ENCODE data around the gene DCXR. TPM values are rescaled to one million over a fixed set of nuclear protein-coding genes. Genes with fewer than 3 reads are reported as not detected.

Gene DCXR
- total and polyA plus RNA-seq, 2 of the 13 experiments (the other 11 are each of a cell fraction or from before 2014, with no cell fraction given), result 287 to 311 TPM

DNA sequence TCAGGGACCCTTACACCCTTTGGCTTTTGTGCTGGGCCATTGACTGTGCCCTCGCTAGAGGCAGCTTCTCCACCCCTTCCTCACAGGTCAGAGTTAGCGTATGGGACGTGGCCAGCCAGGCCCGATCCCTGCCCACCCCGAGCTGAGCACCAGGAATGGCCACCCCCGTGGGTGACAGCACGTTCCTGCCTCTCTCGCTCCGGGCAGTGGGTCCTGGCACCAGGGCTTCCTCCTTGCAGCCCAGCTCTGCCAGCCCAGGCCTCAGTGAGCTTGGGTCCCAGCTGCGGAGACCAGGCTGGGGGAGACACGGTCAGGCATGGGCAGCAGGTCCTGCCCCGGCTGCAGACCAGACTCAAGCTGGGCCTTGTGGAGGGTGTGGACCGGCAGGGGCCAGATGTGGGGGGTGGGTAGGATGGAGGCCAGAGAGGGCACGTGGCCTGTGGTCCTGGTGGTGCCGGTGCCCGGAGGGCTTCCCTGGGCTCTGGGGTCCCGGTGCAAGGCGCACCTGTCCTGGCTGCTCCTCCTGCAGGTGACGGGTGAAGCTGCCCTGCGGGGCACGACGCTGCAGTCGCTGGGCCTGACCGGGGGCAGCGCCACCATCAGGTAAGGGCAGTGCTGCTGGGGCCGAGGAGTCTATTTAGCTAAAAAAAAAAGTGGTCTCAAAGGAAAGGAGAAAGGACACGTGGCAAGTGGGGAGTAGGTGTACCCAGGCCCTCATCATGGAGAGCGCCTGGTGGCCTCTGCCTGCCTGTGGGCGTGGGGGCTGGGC lies 41.9 kb downstream of the DCXR start (continued):
- no peak; the same call in 1 of the 2 replicates for TF ChIP-seq FOSL2 (CRISPR knock-in tag; IDR thresholded peaks at IDR 0.05)
- TF ChIP-seq, protein P1, sequence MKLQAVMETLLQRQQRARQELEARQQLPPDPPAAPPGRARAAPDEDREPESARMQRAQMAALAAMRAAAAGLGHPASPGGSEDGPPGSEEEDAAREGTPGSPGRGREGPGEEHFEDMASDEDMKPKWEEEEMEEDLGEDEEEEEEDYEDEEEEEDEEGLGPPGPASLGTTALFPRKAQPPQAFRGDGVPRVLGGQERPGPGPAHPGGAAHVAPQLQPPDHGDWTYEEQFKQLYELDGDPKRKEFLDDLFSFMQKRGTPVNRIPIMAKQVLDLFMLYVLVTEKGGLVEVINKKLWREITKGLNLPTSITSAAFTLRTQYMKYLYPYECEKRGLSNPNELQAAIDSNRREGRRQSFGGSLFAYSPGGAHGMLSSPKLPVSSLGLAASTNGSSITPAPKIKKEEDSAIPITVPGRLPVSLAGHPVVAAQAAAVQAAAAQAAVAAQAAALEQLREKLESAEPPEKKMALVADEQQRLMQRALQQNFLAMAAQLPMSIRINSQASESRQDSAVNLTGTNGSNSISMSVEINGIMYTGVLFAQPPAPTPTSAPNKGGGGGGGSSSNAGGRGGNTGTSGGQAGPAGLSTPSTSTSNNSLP (IDR thresholded peaks at IDR 0.05; ENCODE audit: low read depth, low read length), result no peak
- peak; percentile 59 for TF ChIP-seq HIVEP1 (CRISPR knock-in tag; IDR thresholded peaks at IDR 0.05)
- TF ChIP-seq, protein P2, sequence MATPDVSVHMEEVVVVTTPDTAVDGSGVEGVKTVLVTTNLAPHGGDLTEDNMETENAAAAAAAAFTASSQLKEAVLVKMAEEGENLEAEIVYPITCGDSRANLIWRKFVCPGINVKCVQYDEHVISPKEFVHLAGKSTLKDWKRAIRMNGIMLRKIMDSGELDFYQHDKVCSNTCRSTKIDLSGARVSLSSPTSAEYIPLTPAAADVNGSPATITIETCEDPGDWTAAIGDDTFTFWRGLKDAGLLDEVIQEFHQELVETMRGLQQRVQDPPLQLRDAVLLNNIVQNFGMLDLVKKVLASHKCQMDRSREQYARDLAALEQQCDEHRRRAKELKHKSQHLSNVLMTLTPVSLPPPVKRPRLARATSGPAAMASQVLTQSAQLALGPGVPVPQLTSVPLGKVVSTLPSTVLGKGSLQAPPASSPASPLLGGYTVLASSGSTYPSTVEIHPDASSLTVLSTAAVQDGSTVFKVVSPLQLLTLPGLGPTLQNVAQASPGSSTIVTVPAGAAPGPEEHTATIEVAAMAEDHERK (CRISPR knock-in tag; IDR thresholded peaks at IDR 0.05; ENCODE audit: low read depth), result peak; percentile 26; the same call in 1 of the 2 replicates
- TF ChIP-seq NFATC3 (CRISPR knock-in tag; IDR thresholded peaks at IDR 0.05), result peak; percentile 94; the same call in 1 of the 2 replicates
- TF ChIP-seq NR2F2 (IDR thresholded peaks at IDR 0.05; ENCODE audit: borderline replicate concordance, low read depth), result no peak
- 0 out of 2 replicates have a peak, but pooled peaks have one; percentile 43 for TF ChIP-seq ZBTB3 (CRISPR knock-in tag; IDR thresholded peaks at IDR 0.05; ENCODE audit: borderline replicate concordance, low read depth)
- peak; percentile 81 for TF ChIP-seq MYC (CRISPR knock-in tag; IDR thresholded peaks at IDR 0.05; ENCODE audit: borderline replicate concordance)
- no peak for TF ChIP-seq SP2 (CRISPR knock-in tag; IDR thresholded peaks at IDR 0.05)
- peak; percentile 83 for TF ChIP-seq NRL (CRISPR knock-in tag; IDR thresholded peaks at IDR 0.05; ENCODE audit: borderline replicate concordance)
- TF ChIP-seq MTF1 (CRISPR knock-in tag; IDR thresholded peaks at IDR 0.05), result no peak
- peak; percentile 62 for TF ChIP-seq ZBTB7A (CRISPR knock-in tag; IDR thresholded peaks at IDR 0.05)
- TF ChIP-seq NPAS2 (CRISPR knock-in tag; IDR thresholded peaks at IDR 0.05; ENCODE audit: borderline replicate concordance), result no peak
- TF ChIP-seq HCFC1 (IDR thresholded peaks at IDR 0.05; ENCODE audit: low read depth, low read length), result no peak
- TF ChIP-seq ONECUT2 (CRISPR knock-in tag; IDR thresholded peaks at IDR 0.05), result no peak
- peak; percentile 95; the same call in 1 of the 2 replicates for TF ChIP-seq DNMT1 (CRISPR knock-in tag; IDR thresholded peaks at IDR 0.05)
- TF ChIP-seq SYNCRIP (IDR thresholded peaks at IDR 0.05; ENCODE audit: insufficient read depth, low read depth, low read length), result no peak
- peak; percentile 90 for TF ChIP-seq ZNF619 (CRISPR knock-in tag; IDR thresholded peaks at IDR 0.05)
- TF ChIP-seq SMC3 (IDR thresholded peaks at IDR 0.05; ENCODE audit: low read length), result no peak; the same call in 1 of the 2 replicates
- no peak for TF ChIP-seq MBNL3 (CRISPR knock-in tag; conservative IDR thresholded peaks at IDR 0.05)
- TF ChIP-seq MIER2 (CRISPR knock-in tag; IDR thresholded peaks at IDR 0.05), result no peak
- TF ChIP-seq ZNF781 (CRISPR knock-in tag; IDR thresholded peaks at IDR 0.05; ENCODE audit: borderline replicate concordance, not compliant biosample characterization), result no peak
- no peak; the same call in 1 of the 2 replicates for TF ChIP-seq ZNF543 (CRISPR knock-in tag; IDR thresholded peaks at IDR 0.05)
- TF ChIP-seq PHF21A (CRISPR knock-in tag; IDR thresholded peaks at IDR 0.05), result no peak; the same call in 1 of the 2 replicates
- TF ChIP-seq, protein P3, sequence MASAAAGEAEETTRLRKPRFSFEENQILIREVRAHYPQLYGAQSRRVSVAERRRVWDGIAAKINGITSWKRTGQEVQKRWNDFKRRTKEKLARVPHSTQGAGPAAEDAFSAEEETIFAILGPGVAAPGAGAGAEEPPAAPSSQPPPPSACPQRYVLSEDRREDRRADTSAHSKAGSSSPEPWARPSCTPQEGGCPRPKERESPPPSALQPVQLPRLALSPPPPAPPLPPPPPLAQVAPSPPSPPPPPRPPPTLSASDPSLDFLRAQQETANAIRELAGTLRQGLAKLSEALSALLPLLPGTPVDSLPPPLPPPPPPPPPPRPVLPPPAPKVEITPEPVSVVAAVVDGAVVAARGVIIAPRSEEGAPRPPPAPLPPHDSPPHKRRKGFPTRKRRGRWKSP (CRISPR knock-in tag; IDR thresholded peaks at IDR 0.05), result no peak; the same call in 1 of the 2 replicates
- TF ChIP-seq ZFP41 (CRISPR knock-in tag; IDR thresholded peaks at IDR 0.05; ENCODE audit: borderline replicate concordance), result peak; percentile 67
